Retina (tissue), 1 donor: Measurements from ENCODE around the gene ACBD3.
"Not testable (repeated sequence)": the region's sequence is repeated elsewhere in the genome, so short reads cannot be mapped to it uniquely, and the experiment has no call there.

Experiments used
- DNase-seq: peaks from one replicate; pipeline ENCODE4 v3.0.0-alpha.2; 2016

The ACBD3 gene

GRCh38 chr1:226186124-226187018 is at the start of gene ACBD3:
TSS of gene ACBD3 (minus strand) at chr1:226186741. CDS start at chr1:226186675, 66 bp downstream.
- DNase-seq: peak; percentile 93

- DNase-seq: no peak
These were observed 47.3 kb upstream of the ACBD3 start for GRCh38 chr1:226233806-226234205.

- no peak for DNase-seq
These were observed 46.8 kb upstream of the ACBD3 start for GRCh38 chr1:226233293-226233692.

- DNase-seq: no peak
These were observed 40.1 kb upstream of the ACBD3 start for GRCh38 chr1:226226601-226227000.

DNA sequence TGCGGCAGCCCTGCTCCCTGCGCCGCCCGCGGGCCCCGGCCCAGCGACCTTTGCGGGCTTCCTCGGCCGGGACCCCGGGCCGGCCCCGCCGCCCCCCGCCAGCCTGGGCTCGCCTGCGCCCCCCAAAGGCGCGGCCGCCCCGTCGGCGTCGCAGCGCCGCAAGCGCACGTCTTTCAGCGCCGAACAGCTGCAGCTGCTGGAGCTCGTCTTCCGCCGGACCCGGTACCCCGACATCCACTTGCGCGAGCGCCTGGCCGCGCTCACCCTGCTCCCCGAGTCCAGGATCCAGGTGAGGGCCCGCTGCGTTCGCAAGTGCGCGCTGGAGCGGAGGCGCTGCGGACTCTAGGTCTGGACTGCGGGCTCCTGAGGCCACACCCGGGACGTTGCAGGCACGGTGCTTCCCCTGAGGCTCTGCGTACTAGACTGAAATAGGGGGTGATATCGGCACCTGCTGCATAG is 37.3 kb upstream of the ACBD3 start:
- DNase-seq: peak; percentile 67

DNA sequence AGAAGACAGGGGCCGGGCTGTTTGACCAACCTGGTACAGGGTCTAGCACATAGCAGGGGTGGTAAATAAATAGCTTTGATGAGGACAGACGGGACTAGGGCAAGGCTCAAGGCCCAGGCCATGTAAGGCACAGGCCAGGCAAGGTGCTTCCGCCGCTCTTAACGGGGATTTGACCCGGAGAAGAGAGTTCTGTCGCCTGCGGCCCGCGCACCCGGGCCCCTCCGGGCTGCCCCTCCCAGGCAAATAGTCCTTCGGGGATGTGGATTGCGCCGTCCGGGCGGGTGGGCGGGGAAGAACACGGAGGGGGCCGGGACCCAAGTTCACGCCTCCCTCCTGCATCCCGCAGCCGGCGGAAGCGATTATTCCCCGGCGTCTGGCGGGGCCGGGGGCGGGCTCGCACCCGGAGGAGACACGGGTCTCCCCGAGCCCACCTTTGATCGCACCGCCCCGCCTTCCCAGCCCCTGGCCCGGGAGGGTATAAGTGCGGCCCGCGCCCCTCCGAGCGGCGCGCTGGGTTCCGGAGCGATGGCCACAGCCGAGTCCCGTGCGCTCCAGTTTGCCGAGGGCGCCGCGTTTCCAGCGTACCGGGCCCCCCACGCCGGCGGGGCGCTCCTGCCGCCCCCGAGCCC is 36.7 kb upstream of the ACBD3 start, which contains the start of gene MIXL1:
MIXL1 (plus strand) TSS at position 508 of the 629 bp plus-strand sequence; CDS start at position 526, 18 bp downstream.
- DNase-seq: peak; percentile 32

- DNase-seq: no peak
These were observed 36.1 kb upstream of the ACBD3 start for GRCh38 chr1:226222686-226223085.

GRCh38 chr1:226220473-226221189 is 34.1 kb upstream of the ACBD3 start:
- DNase-seq: no peak

DNA sequence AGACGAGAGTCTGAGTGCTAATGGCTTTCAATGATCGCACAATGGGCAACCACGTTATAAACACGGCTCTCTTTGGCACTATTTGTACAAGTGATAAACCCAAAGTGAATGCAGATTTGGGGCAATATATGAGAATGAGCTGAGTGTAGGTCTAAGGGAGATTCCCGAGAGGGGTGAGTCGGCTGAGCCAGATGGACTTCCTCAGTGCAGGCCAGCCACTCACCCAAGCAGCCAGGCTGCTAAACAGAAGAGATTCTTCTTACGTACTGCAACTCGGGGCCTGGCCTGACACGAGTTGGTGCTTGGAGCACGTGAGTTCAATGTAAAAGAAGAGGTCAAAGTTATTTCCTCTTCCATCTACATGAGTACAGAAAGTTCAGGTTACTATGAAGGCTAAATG is 30.7 kb upstream of the ACBD3 start:
- DNase-seq: no peak

DNA sequence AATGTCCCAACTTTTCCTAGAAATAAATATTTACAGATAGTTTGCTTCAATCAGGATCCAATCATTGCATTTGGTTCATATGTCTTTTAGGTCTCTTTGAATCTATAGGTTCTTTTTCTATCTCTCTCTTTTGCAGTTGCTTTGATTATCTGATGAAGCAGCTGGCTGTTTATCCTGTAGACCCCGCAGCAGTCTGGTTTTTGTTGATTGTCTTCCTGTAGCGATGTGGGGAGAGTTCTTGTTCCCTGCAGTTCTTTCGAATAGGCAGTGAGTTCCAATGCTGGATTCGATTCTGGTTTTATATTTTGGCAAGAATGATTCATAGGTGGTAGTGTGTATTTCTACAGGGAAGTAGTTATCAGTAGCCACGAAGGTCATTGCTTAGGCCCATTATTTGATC is 29.5 kb upstream of the ACBD3 start:
- no peak for DNase-seq

- no peak for DNase-seq
These were observed 28.7 kb upstream of the ACBD3 start for GRCh38 chr1:226215239-226215638.

GRCh38 chr1:226212545-226212944 is 26.0 kb upstream of the ACBD3 start:
- no peak for DNase-seq

DNA sequence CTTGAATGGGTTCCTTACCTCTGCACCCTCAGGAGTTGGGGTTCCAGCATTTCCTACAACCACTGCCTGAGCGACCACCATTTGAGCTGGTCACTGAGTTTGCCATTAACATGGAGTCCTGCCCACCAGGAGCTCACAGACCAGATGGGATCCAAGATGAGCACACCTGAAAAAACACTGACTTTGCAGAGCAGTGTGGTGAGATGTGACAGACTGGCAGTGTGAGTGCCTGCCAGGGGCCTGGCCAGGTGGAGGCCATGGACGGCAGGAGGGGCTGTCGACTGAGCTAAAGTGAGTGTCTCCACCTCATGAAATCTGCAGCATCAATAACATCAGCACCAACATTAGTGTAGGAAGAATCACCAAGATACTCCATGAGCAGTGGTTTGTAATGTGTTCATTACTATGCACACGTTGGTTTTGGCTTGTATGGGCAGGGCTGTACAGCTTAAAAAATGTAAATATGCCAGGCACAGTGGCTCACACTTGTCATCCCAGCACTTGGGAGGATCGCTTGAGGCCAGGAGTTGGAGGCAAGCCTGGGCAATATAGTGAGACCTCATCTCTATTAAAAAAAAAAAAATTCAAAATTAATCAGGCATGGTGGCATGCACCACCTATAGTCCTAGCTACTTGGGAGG is 24.8 kb upstream of the ACBD3 start:
- no peak for DNase-seq

GRCh38 chr1:226210571-226211176 is 24.1 kb upstream of the ACBD3 start:
- DNase-seq: no peak

DNA sequence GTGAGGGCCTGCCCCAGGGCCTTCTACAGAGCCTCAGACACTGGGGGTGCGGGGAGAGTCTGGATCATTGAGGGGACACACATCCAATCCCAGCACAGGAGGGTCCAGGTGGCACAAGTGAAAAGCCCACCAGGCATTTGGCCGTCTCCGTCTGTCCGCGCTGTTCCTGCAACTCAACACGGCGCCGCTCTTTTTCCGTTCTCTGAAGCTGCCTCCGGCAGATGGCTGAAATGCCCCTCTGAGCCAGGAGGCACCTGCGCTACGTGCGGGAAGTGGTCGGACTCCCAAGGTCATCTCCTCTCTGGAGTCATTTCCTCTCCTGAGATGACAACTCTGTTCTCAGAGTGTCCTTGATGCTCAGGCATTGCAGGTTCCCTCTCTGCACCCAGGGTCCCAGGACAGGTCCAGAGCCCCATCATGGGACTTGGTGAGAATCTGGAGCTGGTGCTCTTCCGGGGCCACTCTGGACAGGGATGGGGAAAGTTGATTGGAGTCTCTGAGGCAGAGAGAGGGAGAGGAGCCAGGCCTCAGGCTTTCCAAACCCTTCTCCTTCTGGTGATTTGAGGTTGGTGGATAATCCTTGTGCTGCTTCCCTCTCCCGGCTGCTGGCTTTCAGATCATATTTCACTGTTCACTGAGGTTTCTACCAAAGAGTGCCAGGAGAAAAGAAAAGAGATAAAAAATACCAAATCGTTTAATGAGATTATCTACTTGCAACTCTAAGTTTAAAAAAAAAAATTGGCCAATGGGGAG is 22.9 kb upstream of the ACBD3 start:
- no peak for DNase-seq

GRCh38 chr1:226207048-226207447 is 20.5 kb upstream of the ACBD3 start:
- DNase-seq: no peak

DNA sequence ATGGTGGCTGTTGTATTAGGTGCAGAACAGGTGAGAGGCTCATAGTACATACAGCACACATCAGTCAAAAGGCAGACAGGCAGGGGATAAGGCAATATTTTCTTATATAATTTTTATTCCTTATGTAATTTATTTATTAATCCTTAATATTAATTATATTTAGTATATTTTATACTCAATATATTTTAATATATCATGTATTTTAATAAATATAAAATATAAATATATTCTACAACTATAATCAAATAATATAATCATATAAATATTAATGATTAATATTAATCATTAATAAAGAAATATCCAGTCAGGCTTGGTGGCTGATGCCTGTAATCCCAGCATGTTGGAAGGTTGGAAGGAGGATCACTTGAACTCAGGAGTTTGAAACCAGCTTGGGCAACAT is 17.7 kb upstream of the ACBD3 start:
- no peak for DNase-seq

DNA sequence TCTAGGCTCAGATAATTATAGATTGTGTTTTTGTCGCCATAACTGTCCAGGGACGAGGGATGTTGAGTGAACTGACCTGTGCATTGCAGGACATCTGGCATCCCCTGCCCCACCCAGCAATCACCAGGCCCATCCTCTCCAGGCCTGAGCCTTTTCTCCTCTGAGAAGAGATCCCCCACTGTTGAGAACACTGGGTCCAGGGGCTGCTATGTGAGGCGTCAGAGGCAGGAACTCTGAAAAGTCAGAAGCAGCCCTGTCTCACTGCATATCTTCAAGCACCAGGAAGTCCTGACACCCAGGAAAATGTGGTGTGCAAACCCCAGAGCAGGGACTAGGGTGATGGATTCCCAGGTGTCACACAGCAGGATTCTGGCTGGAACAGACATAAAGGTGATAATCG is 17.1 kb upstream of the ACBD3 start:
- no peak for DNase-seq

- DNase-seq: no peak
These were observed 16.7 kb upstream of the ACBD3 start for GRCh38 chr1:226203240-226203639.

GRCh38 chr1:226202666-226203065 is 16.1 kb upstream of the ACBD3 start:
- not testable (repeated sequence) for DNase-seq

GRCh38 chr1:226202246-226202645 is 15.7 kb upstream of the ACBD3 start:
- no peak for DNase-seq
